IMR-90 (cell line): ENCODE results near the gene GRIA3. TPM values are rescaled to one million over a fixed set of nuclear protein-coding genes. Genes with fewer than 3 reads are reported as not detected.

Experiments used
- ATAC-seq: fragments of 200-7000 bp; cut with Tn5 transposase; 2 replicates; pipeline ENCODE4 v1.9.1; 2020; ENCODE audit warnings: low read depth, mild to moderate bottlenecking, moderate library complexity
- BruUV-seq: library from RNA; stranded (reverse); fragments of 400-500 nt; replicated peaks from 2 replicates; lab custom pipeline; 2021; lab: Mats Ljungman, UMichigan
- CTCF ChIA-PET: fragments of 300-600 bp; formaldehyde crosslinking; extraction: SDS; loops from one replicate; lab custom pipeline; 2021; ENCODE audit warnings: antibody characterized with exemption; lab: Yijun Ruan, JAX
- POLR2A ChIA-PET: fragments of 300-600 bp; sonication (Branson Sonifier 250); formaldehyde crosslinking; loops from one replicate; lab custom pipeline; 2022; ENCODE audit warnings: antibody characterized with exemption; ENCODE audit not compliant: unreplicated experiment; lab: Charles Lee
- DNase-seq: peaks from one replicate; pipeline ENCODE4 v3.0.0; 2013
- H2AFZ ChIP-seq: replicated peaks from 2 replicates; pipeline ENCODE3; 2013; ENCODE audit warnings: low read length, mild to moderate bottlenecking; ENCODE audit not compliant: poor library complexity
- H2AK5ac ChIP-seq: 2 replicates; pipeline ENCODE4 v1.6.1; 2013; ENCODE audit warnings: low read depth, low read length, inconsistent platforms
- H2AK9ac ChIP-seq: replicated peaks from 2 replicates; pipeline ENCODE3; 2013; ENCODE audit warnings: mild to moderate bottlenecking, low read depth, low read length, moderate library complexity; ENCODE audit not compliant: poor library complexity
- H2BK120ac ChIP-seq: 2 replicates; pipeline ENCODE4 v1.6.1; 2013; ENCODE audit warnings: low read depth, low read length, inconsistent platforms
- H2BK15ac ChIP-seq: 3 replicates; pipeline ENCODE4 v1.6.1; 2013; ENCODE audit warnings: low read depth, low read length, inconsistent platforms
- H2BK20ac ChIP-seq: 2 replicates; pipeline ENCODE4 v1.6.1; 2013; ENCODE audit warnings: low read depth, mild to moderate bottlenecking, inconsistent platforms, low read length, moderate library complexity
- H2BK5ac ChIP-seq: 2 replicates; pipeline ENCODE4 v1.6.1; 2013; ENCODE audit warnings: mild to moderate bottlenecking, low read depth, low read length, inconsistent platforms; ENCODE audit not compliant: poor library complexity, severe bottlenecking
- H3K14ac ChIP-seq: replicated peaks from 2 replicates; pipeline ENCODE4 v1.6.1; 2013; ENCODE audit warnings: low read depth, low read length, inconsistent platforms
- H3K18ac ChIP-seq: 2 replicates; pipeline ENCODE4 v1.6.1; 2013; ENCODE audit warnings: low read depth, low read length, control low read depth
- H3K23ac ChIP-seq: 2 replicates; pipeline ENCODE4 v1.6.1; 2013; ENCODE audit warnings: low read depth, low read length, inconsistent platforms
- H3K27ac ChIP-seq: 2 replicates; pipeline ENCODE4 v1.5.1; 2013; ENCODE audit warnings: mild to moderate bottlenecking, control low read depth, low read length; ENCODE audit not compliant: insufficient read depth
- H3K27me3 ChIP-seq: 2 replicates; pipeline ENCODE4 v1.6.1; 2013; ENCODE audit warnings: low read length; ENCODE audit not compliant: control insufficient read depth, insufficient read depth
- H3K36me3 ChIP-seq: 2 replicates; pipeline ENCODE4 v1.6.1; 2013; ENCODE audit warnings: low read length, mixed read lengths; ENCODE audit not compliant: control insufficient read depth, insufficient read depth
- H3K4ac ChIP-seq: 2 replicates; pipeline ENCODE4 v1.6.1; 2013; ENCODE audit warnings: low read depth, low read length, inconsistent platforms
- H3K4me1 ChIP-seq: 2 replicates; pipeline ENCODE4 v1.6.1; 2013; ENCODE audit warnings: low read length, mixed read lengths; ENCODE audit not compliant: control insufficient read depth, insufficient read depth
- H3K4me2 ChIP-seq: 2 replicates; pipeline ENCODE4 v1.6.1; 2013; ENCODE audit warnings: low read depth, mild to moderate bottlenecking, control low read depth, low read length, moderate library complexity
- H3K4me3 ChIP-seq: 2 replicates; pipeline ENCODE4 v1.5.1; 2013; ENCODE audit warnings: low read depth, mild to moderate bottlenecking, control low read depth, low read length, moderate library complexity; ENCODE audit not compliant: insufficient read depth
- H3K56ac ChIP-seq: 2 replicates; pipeline ENCODE4 v1.6.1; 2013; ENCODE audit warnings: low read length, inconsistent platforms; ENCODE audit not compliant: insufficient read depth; ENCODE audit errors: extremely low read depth
- H3K79me1 ChIP-seq, 2 experiments: 2 replicates each; pipeline ENCODE4 v1.6.1; 2013; ENCODE audit warnings: low read length in 2 of 2, inconsistent platforms in 1 of 2, low read depth in 1 of 2
- H3K9ac ChIP-seq: 2 replicates; pipeline ENCODE4 v1.6.1; 2013; ENCODE audit warnings: low read depth, low read length, control low read depth
- H3K9me1 ChIP-seq: 2 replicates; pipeline ENCODE4 v1.6.1; 2013; ENCODE audit warnings: low read length, inconsistent platforms; ENCODE audit not compliant: insufficient read depth
- H3K9me3 ChIP-seq: 2 replicates; pipeline ENCODE4 v1.6.1; 2013; ENCODE audit warnings: low read length; ENCODE audit not compliant: control insufficient read depth, insufficient read depth
- H4K20me1 ChIP-seq: 2 replicates; pipeline ENCODE4 v1.6.1; 2013; ENCODE audit warnings: low read length, inconsistent platforms; ENCODE audit not compliant: insufficient read depth
- H4K5ac ChIP-seq: 2 replicates; pipeline ENCODE4 v1.6.1; 2013; ENCODE audit warnings: mild to moderate bottlenecking, low read depth, low read length, control low read depth
- H4K8ac ChIP-seq, 2 experiments: 2 replicates each; pipeline ENCODE4 v1.6.1; 2013; ENCODE audit warnings: low read depth in 2 of 2, low read length in 2 of 2, control low read depth in 1 of 2, inconsistent platforms in 1 of 2
- H4K91ac ChIP-seq: 2 replicates; pipeline ENCODE4 v1.6.1; 2013; ENCODE audit warnings: low read depth, low read length, inconsistent platforms; ENCODE audit not compliant: insufficient read depth
- BHLHE40 ChIP-seq: fragments of 150-350 bp; IDR thresholded peaks from 2 replicates; pipeline ENCODE4 v1.6.1; 2016; ENCODE audit warnings: mild to moderate bottlenecking, low read depth, low read length
- POLR2A ChIP-seq: IDR thresholded peaks from 2 replicates; pipeline ENCODE4 v1.6.1; 2012; ENCODE audit warnings: mild to moderate bottlenecking, low read depth, low read length
- RCOR1 ChIP-seq: IDR thresholded peaks from 2 replicates; pipeline ENCODE4 v1.6.1; 2012; ENCODE audit warnings: mild to moderate bottlenecking, low read length, improper control_type of control experiment; ENCODE audit not compliant: insufficient replicate concordance
- SMC3 ChIP-seq: fragments of 150-350 bp; IDR thresholded peaks from 2 replicates; pipeline ENCODE4 v1.6.1; 2016; ENCODE audit warnings: low read depth, mild to moderate bottlenecking, antibody characterized with exemption, low read length, moderate library complexity
- WGBS, 2 experiments: methylation state at CpG; one replicate each; pipeline versions ENCODE4 v1.1.5 to v1.1.7; 2013; ENCODE audit warnings: missing lambda C conversion rate in 2 of 2; ENCODE audit not compliant: insufficient read length in 1 of 2; ENCODE audit errors: extremely low coverage in 2 of 2; 5-methylcytosine and 5-hydroxymethylcytosine counted together
- dilution Hi-C: fragments of 300-500 bp; cut with HindIII; formaldehyde crosslinking; loops from one replicate; pipeline ENCODE4 v1.14.3; 2018; ENCODE audit warnings: low sequenced_read_pairs; ENCODE audit not compliant: unreplicated experiment
- in situ Hi-C: fragments of 300-500 bp; cut with MboI; formaldehyde crosslinking; loops from 3 replicates; pipeline ENCODE4 v1.14.3; 2019; ENCODE audit warnings: low sequenced_read_pairs, inconsistent platforms, mixed read lengths
- intact Hi-C: fragments of 100-400 bp; cut with micrococcal nuclease; formaldehyde crosslinking; loops from 2 replicates; pipeline ENCODE4 v1.10.0; 2022
- polyA plus RNA-seq, 3 experiments: library from polyadenylated mRNA; depleted of rRNA; stranded (reverse); fragments of >200 nt; gene quantifications; 2 replicates each; pipeline ENCODE4 v1.2.3, GENCODE V29; 2012; ENCODE audit warnings: low replicate concordance in 1 of 3
- total RNA-seq: library from RNA; depleted of rRNA; stranded (reverse); fragments of >200 nt; gene quantifications from 2 replicates; pipeline ENCODE4 v1.2.3, GENCODE V29; 2012

Gene GRIA3
- total and polyA plus RNA-seq, 2 of the 4 experiments (the other 2 are of a cell fraction) = not detected

DNA sequence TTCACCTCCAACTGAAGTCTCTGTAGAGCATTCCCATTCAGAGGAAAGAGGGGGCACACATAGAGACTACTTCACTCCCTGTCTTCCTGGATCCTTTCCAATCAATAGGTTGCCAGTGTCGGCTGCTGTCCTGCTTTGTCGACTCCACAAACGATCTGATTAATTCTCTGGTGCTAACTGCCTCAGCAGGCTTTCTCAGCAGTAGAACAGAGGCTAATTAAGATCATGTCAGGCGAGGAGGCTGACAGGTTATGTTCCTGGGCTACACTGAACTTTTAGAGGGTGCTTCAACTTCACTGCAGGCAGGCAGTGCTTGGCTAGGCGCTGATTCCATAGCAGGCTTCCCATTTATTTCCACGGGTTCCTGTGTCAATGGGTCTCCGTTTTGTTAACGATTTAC lies 79.2 kb downstream of the GRIA3 start:
- no peak overlapping the region for H2AFZ ChIP-seq
- H3K79me1 ChIP-seq = no peaks in the 10 kb centered on the region
- BruUV-seq = no TSS peak
- H3K18ac ChIP-seq = no peak overlapping the region
- dilution Hi-C loops (no loop called here), in situ Hi-C loops (no loop called here), intact Hi-C loops (no loop called here)
- H3K23ac ChIP-seq = no peak overlapping the region
- H2BK20ac ChIP-seq = no peak overlapping the region
- ChIA-PET POLR2A (no interaction called here), CTCF (no interaction called here)
- ATAC-seq = no peak
- WGBS, 2 experiments = no CpG with 5 or more reads among the region's 8 CpGs
- no peaks in the 10 kb centered on the region for H3K9me1 ChIP-seq
- no peak overlapping the region for H3K14ac ChIP-seq
- no peaks in the 10 kb centered on the region for H3K9me3 ChIP-seq
- H2AK9ac ChIP-seq = no peak overlapping the region
- H4K8ac ChIP-seq = no peak overlapping the region
- H3K36me3 ChIP-seq = no peaks in the 10 kb centered on the region
- no peak overlapping the region for H3K56ac ChIP-seq
- H2AK5ac ChIP-seq = no peak overlapping the region
- no peak overlapping the region for H3K4me3 ChIP-seq
- no peak overlapping the region for H4K5ac ChIP-seq
- H4K20me1 ChIP-seq = no peaks in the 10 kb centered on the region
- no peak overlapping the region for H3K4ac ChIP-seq
- no peaks in the 10 kb centered on the region for H3K4me1 ChIP-seq
- no peak overlapping the region for H4K91ac ChIP-seq
- no peak overlapping the region for H3K4me2 ChIP-seq
- TF ChIP-seq BHLHE40 = no peak
- TF ChIP-seq RCOR1 = no peak
- no peak for TF ChIP-seq POLR2A
- no peak for TF ChIP-seq SMC3
- H3K27ac ChIP-seq = no peak overlapping the region
- no peaks in the 10 kb centered on the region for H3K27me3 ChIP-seq
- no peak overlapping the region for H2BK5ac ChIP-seq
- no peak for DNase-seq
- H3K9ac ChIP-seq = no peak overlapping the region
- H2BK120ac ChIP-seq = no peak overlapping the region
- no peak overlapping the region for H2BK15ac ChIP-seq
